NCI-H1930 (cell line): ENCODE measurements around the gene DDX59.
"Not testable (repeated sequence)": the region's sequence is repeated elsewhere in the genome, so short reads cannot be mapped to it uniquely, and the experiment has no call there.

Source experiments
- DNase-seq, 2 experiments: peaks; one replicate each; lab custom pipeline; 2025; lab: John Stamatoyannopoulos, UW

Gene DDX59

GRCh38 chr1:200670242-200671118 lies 773 bp upstream of the DDX59 start:
- DNase-seq = peak in 1 of 2 experiments; percentile 15

GRCh38 chr1:200668514-200669313 lies 993 bp downstream of the DDX59 start:
- no peak for DNase-seq

- no peak for DNase-seq
Measured at GRCh38 chr1:200666309-200666708, 3.4 kb downstream of the DDX59 start.

GRCh38 chr1:200665861-200666260 lies 3.8 kb downstream of the DDX59 start:
- no peak for DNase-seq

GRCh38 chr1:200660719-200661118 lies 9.0 kb downstream of the DDX59 start:
- DNase-seq = no peak

GRCh38 chr1:200659269-200659668 lies 10.4 kb downstream of the DDX59 start:
- no peak for DNase-seq

- no peak for DNase-seq
Measured at GRCh38 chr1:200658037-200658818, 11.5 kb downstream of the DDX59 start.

- no peak for DNase-seq
Measured at GRCh38 chr1:200654660-200655059, 15.0 kb downstream of the DDX59 start.

- no peak for DNase-seq
Measured at GRCh38 chr1:200653022-200653462, 16.7 kb downstream of the DDX59 start.

GRCh38 chr1:200652378-200652777 lies 17.3 kb downstream of the DDX59 start:
- no peak for DNase-seq

GRCh38 chr1:200646515-200646914 lies 23.2 kb downstream of the DDX59 start:
- DNase-seq = no peak

GRCh38 chr1:200644021-200644420 lies 25.7 kb downstream of the DDX59 start:
- no peak for DNase-seq

GRCh38 chr1:200642481-200642880 lies 27.2 kb downstream of the DDX59 start:
- no peak for DNase-seq

GRCh38 chr1:200640963-200641401 lies 28.7 kb downstream of the DDX59 start:
- no peak for DNase-seq

GRCh38 chr1:200640373-200640962 lies 29.2 kb downstream of the DDX59 start:
- DNase-seq = no peak

- DNase-seq = no peak
Measured at GRCh38 chr1:200638073-200638472, 31.6 kb downstream of the DDX59 start.

- no peak for DNase-seq
Measured at GRCh38 chr1:200636681-200637080, 33.0 kb downstream of the DDX59 start.

GRCh38 chr1:200634261-200635122 lies 35.2 kb downstream of the DDX59 start:
- DNase-seq = no peak

GRCh38 chr1:200631375-200631774 lies 38.3 kb downstream of the DDX59 start:
- no peak for DNase-seq

GRCh38 chr1:200630515-200630899 lies 39.2 kb downstream of the DDX59 start:
- not testable (repeated sequence) for DNase-seq
